ENCODE results near the gene BSND. TPM values are rescaled to one million over a fixed set of nuclear protein-coding genes. Genes with fewer than 3 reads are reported as not detected.

The BSND gene
- total RNA-seq, 2 experiments from 2014 or later, result not detected

GRCh38 chr1:54990916-54991315 lies 7.8 kb upstream of the BSND start:
- intact Hi-C loops (cut with micrococcal nuclease), result no loop called here
- no peaks in the 10 kb centered on the region for H3K36me3 Mint-ChIP-seq (ENCODE audit: low read depth)

GRCh38 chr1:54991939-54992338 lies 6.8 kb upstream of the BSND start:
- ChIA-PET POLR2A (no interaction called here), CTCF (interaction anchor here (1.1 to 3.9 kb wide), 3 partner anchors 30 to 47 kb away, joined by 5 to 22 read pairs (median 7); no protein-coding TSS in a partner anchor)
- Mint-ChIP-seq H3K9me3 (no peaks in the 10 kb centered on the region), H3K4me3 (no peak overlapping the region), H3K27ac (no peak overlapping the region), H3K27me3 (peaks cover 23% of the 10 kb centered on the region), H3K36me3 (ENCODE audit: low read depth) (no peaks in the 10 kb centered on the region), H3K4me1 (ENCODE audit: low read depth) (peaks cover 20% of the 10 kb centered on the region)
- DNase-seq (no peak), ATAC-seq (no peak)
- intact Hi-C loops (cut with micrococcal nuclease), result no loop called here
- TF ChIP-seq CTCF (IDR thresholded peaks at IDR 0.05), result no peak

More at GRCh38 chr1:54990916-54991315, 7.8 kb upstream of the BSND start:
- ChIA-PET POLR2A (interaction anchor here (0.6 kb wide), 1 partner anchor 12 kb away, joined by 3 read pairs; no protein-coding TSS in a partner anchor), CTCF (interaction anchor here (1.7 to 3.9 kb wide), 2 partner anchors 41 to 46 kb away, joined by 7 to 22 read pairs; no protein-coding TSS in a partner anchor)
- Mint-ChIP-seq H3K4me1 (ENCODE audit: low read depth) (peaks cover 10% of the 10 kb centered on the region), H3K9me3 (no peaks in the 10 kb centered on the region), H3K4me3 (no peak overlapping the region), H3K27ac (no peak overlapping the region), H3K27me3 (peaks cover 14% of the 10 kb centered on the region)
- DNase-seq, result no peak
- TF ChIP-seq CTCF (IDR thresholded peaks at IDR 0.05), result no peak
- no peak for ATAC-seq

- no peak for TF ChIP-seq CTCF (IDR thresholded peaks at IDR 0.05)
- Mint-ChIP-seq H3K27ac (no peak overlapping the region), H3K36me3 (ENCODE audit: low read depth) (no peaks in the 10 kb centered on the region), H3K27me3 (peaks cover 33% of the 10 kb centered on the region), H3K4me3 (no peak overlapping the region), H3K9me3 (no peaks in the 10 kb centered on the region), H3K4me1 (ENCODE audit: low read depth) (peaks cover 24% of the 10 kb centered on the region)
- POLR2A ChIA-PET, result no interaction called here
- no peak for DNase-seq
- intact Hi-C loops (cut with micrococcal nuclease), result no loop called here
- CTCF ChIA-PET, result interaction anchor here (0.5 to 1.0 kb wide), 4 partner anchors 9 to 160 kb away, joined by 3 to 4 read pairs (median 3); no protein-coding TSS in a partner anchor
- no peak for ATAC-seq
These were observed 5.6 kb upstream of the BSND start for GRCh38 chr1:54993140-54993539.

- TF ChIP-seq CTCF (IDR thresholded peaks at IDR 0.05), result no peak
These were observed 4.3 kb upstream of the BSND start for GRCh38 chr1:54994355-54994990.

More at GRCh38 chr1:54994355-54994990, 4.3 kb upstream of the BSND start:
- no peak for DNase-seq
- no peaks in the 10 kb centered on the region for H3K9me3 Mint-ChIP-seq
- H3K27ac Mint-ChIP-seq, result no peak overlapping the region
- H3K4me1 Mint-ChIP-seq (ENCODE audit: low read depth), result peaks cover 24% of the 10 kb centered on the region
- no peaks in the 10 kb centered on the region for H3K36me3 Mint-ChIP-seq (ENCODE audit: low read depth)
- H3K27me3 Mint-ChIP-seq, result peaks cover 37% of the 10 kb centered on the region
- no peak overlapping the region for H3K4me3 Mint-ChIP-seq
- ChIA-PET POLR2A (interaction anchor here (1.5 kb wide), 1 partner anchor 10 kb away, joined by 3 read pairs; no protein-coding TSS in a partner anchor), CTCF (interaction anchor here (3.0 to 5.3 kb wide), 2 partner anchors 44 to 49 kb away, joined by 56 to 64 read pairs; no protein-coding TSS in a partner anchor)
- intact Hi-C loops (cut with micrococcal nuclease), result loop anchor here (2.0 kb wide), 1 partner anchor 44 kb away; no protein-coding TSS in a partner anchor
- no peak for ATAC-seq

Data from activated CD8-positive, alpha-beta T cell treated with anti-CD3 and anti-CD28 coated beads for 36 hours (primary cell).